Measurements from ENCODE around the gene GABRB2. TPM values are rescaled to one million over a fixed set of nuclear protein-coding genes. Genes with fewer than 3 reads are reported as not detected.
A peak's percentile ranks its signal among the peaks of the same experiment; 100 is the strongest.
"Not testable (repeated sequence)": the region's sequence is repeated elsewhere in the genome, so short reads cannot be mapped to it uniquely, and the experiment has no call there.

The GABRB2 gene
- total and polyA plus RNA-seq, 5 experiments from 2014 or later: not detected

- POLR2A ChIA-PET: no interaction called here
- ATAC-seq: no peak
These were observed 2.2 kb downstream of the GABRB2 start for GRCh38 chr5:161544350-161544765.

GRCh38 chr5:161539016-161539415 is 7.5 kb downstream of the GABRB2 start:
- no peaks in the 10 kb centered on the region for H3K4me1 Mint-ChIP-seq
- H3K27me3 Mint-ChIP-seq: peaks cover 0 to 10% (median 7%) of the 10 kb centered on the region in 5 donors
- DNase-seq (no peak), ATAC-seq (no peak)
- H3K27ac Mint-ChIP-seq: no peak overlapping the region
- POLR2A ChIA-PET: no interaction called here
- no peaks in the 10 kb centered on the region for H3K36me3 Mint-ChIP-seq
- peaks cover 0 to 20% (median 0%) of the 10 kb centered on the region in 9 donors for H3K9me3 Mint-ChIP-seq
- H3K4me3 Mint-ChIP-seq: no peak overlapping the region

More at GRCh38 chr5:161544350-161544765, 2.2 kb downstream of the GABRB2 start:
- peaks cover 0 to 9% (median 2%) of the 10 kb centered on the region in 9 donors for H3K9me3 Mint-ChIP-seq
- peaks cover 0 to 4% (median 3%) of the 10 kb centered on the region in 3 donors for H3K36me3 Mint-ChIP-seq
- H3K4me3 Mint-ChIP-seq: peak overlapping the region in 1 of 10 donors; percentile 16
- no peak for DNase-seq
- H3K27me3 Mint-ChIP-seq: peaks cover 19 to 50% (median 45%) of the 10 kb centered on the region in 5 donors
- H3K27ac Mint-ChIP-seq: peak overlapping the region in 1 of 10 donors; percentile 75
- peaks cover 4 to 30% (median 17%) of the 10 kb centered on the region in 4 donors for H3K4me1 Mint-ChIP-seq

- Mint-ChIP-seq H3K27ac (no peak overlapping the region), H3K4me3 (no peak overlapping the region), H3K36me3 (no peaks in the 10 kb centered on the region), H3K9me3 (peaks cover 0 to 19% (median 0%) of the 10 kb centered on the region in 9 donors), H3K4me1 (no peaks in the 10 kb centered on the region), H3K27me3 (peaks cover 0 to 4% (median 0%) of the 10 kb centered on the region in 5 donors)
- ATAC-seq (no peak), DNase-seq (no peak)
- POLR2A ChIA-PET: no interaction called here
These were observed 10.8 kb downstream of the GABRB2 start for GRCh38 chr5:161535762-161536161.

GRCh38 chr5:161530700-161531099 is 15.8 kb downstream of the GABRB2 start:
- no peak for DNase-seq
- POLR2A ChIA-PET: no interaction called here

GRCh38 chr5:161513942-161514341 is 32.6 kb downstream of the GABRB2 start:
- ATAC-seq: no peak
- no peaks in the 10 kb centered on the region for H3K4me1 Mint-ChIP-seq
- peaks cover 0 to 24% (median 10%) of the 10 kb centered on the region in 9 donors for H3K9me3 Mint-ChIP-seq
- no peak overlapping the region for H3K4me3 Mint-ChIP-seq
- POLR2A ChIA-PET: no interaction called here
- H3K36me3 Mint-ChIP-seq: peaks cover 0 to 8% (median 0%) of the 10 kb centered on the region in 3 donors
- no peak overlapping the region for H3K27ac Mint-ChIP-seq
- H3K27me3 Mint-ChIP-seq: no peaks in the 10 kb centered on the region
- no peak for DNase-seq

More at GRCh38 chr5:161530700-161531099, 15.8 kb downstream of the GABRB2 start:
- Mint-ChIP-seq H3K27ac (no peak overlapping the region), H3K27me3 (no peaks in the 10 kb centered on the region), H3K4me3 (no peak overlapping the region), H3K36me3 (no peaks in the 10 kb centered on the region), H3K9me3 (peaks cover 0 to 5% (median 0%) of the 10 kb centered on the region in 9 donors), H3K4me1 (no peaks in the 10 kb centered on the region)
- ATAC-seq: no peak

- DNase-seq (no peak), ATAC-seq (no peak)
- Mint-ChIP-seq H3K4me3 (no peak overlapping the region), H3K4me1 (no peaks in the 10 kb centered on the region), H3K9me3 (peaks cover 0 to 13% (median 4%) of the 10 kb centered on the region in 9 donors), H3K27me3 (peaks cover 0 to 1% (median 0%) of the 10 kb centered on the region in 5 donors), H3K27ac (no peak overlapping the region), H3K36me3 (peaks cover 0 to 2% (median 0%) of the 10 kb centered on the region in 3 donors)
- POLR2A ChIA-PET: no interaction called here
These were observed 38.9 kb downstream of the GABRB2 start for GRCh38 chr5:161507591-161507990.

- POLR2A ChIA-PET, H3K4me1 Mint-ChIP-seq, H3K36me3 Mint-ChIP-seq, ATAC-seq, H3K27ac Mint-ChIP-seq, DNase-seq, H3K27me3 Mint-ChIP-seq, H3K4me3 Mint-ChIP-seq: not testable (repeated sequence)
- H3K9me3 Mint-ChIP-seq: peaks cover 0 to 10% (median 0%) of the 10 kb centered on the region in 9 donors
These were observed 41.4 kb downstream of the GABRB2 start for GRCh38 chr5:161505160-161505559.

- Mint-ChIP-seq H3K4me1 (no peaks in the 10 kb centered on the region), H3K9me3 (peaks cover 0 to 21% (median 8%) of the 10 kb centered on the region in 9 donors), H3K36me3 (no peaks in the 10 kb centered on the region), H3K27ac (no peak overlapping the region), H3K27me3 (peaks cover 0 to 1% (median 0%) of the 10 kb centered on the region in 5 donors), H3K4me3 (no peak overlapping the region)
- no peak for ATAC-seq
- DNase-seq: no peak
- POLR2A ChIA-PET: no interaction called here
These were observed 48.0 kb downstream of the GABRB2 start for GRCh38 chr5:161498531-161498930.

- Mint-ChIP-seq H3K27me3 (no peaks in the 10 kb centered on the region), H3K9me3 (peaks cover 0 to 4% (median 0%) of the 10 kb centered on the region in 9 donors), H3K4me3 (no peak overlapping the region), H3K27ac (no peak overlapping the region), H3K4me1 (no peaks in the 10 kb centered on the region), H3K36me3 (no peaks in the 10 kb centered on the region)
- DNase-seq (no peak), ATAC-seq (no peak)
- POLR2A ChIA-PET: no interaction called here
These were observed 62.8 kb downstream of the GABRB2 start for GRCh38 chr5:161483721-161484120.

- ATAC-seq: no peak
- H3K27ac Mint-ChIP-seq: no peak overlapping the region
- POLR2A ChIA-PET: no interaction called here
- peaks cover 0 to 4% (median 2%) of the 10 kb centered on the region in 9 donors for H3K9me3 Mint-ChIP-seq
- H3K27me3 Mint-ChIP-seq: no peaks in the 10 kb centered on the region
- DNase-seq: no peak
- H3K4me3 Mint-ChIP-seq: no peak overlapping the region
- no peaks in the 10 kb centered on the region for H3K36me3 Mint-ChIP-seq
- H3K4me1 Mint-ChIP-seq: no peaks in the 10 kb centered on the region
These were observed 64.6 kb downstream of the GABRB2 start for GRCh38 chr5:161481922-161482321.

- ATAC-seq (no peak), DNase-seq (no peak)
- Mint-ChIP-seq H3K27ac (no peak overlapping the region), H3K9me3 (peaks cover 0 to 11% (median 7%) of the 10 kb centered on the region in 9 donors), H3K27me3 (no peaks in the 10 kb centered on the region), H3K4me1 (no peaks in the 10 kb centered on the region), H3K36me3 (no peaks in the 10 kb centered on the region), H3K4me3 (no peak overlapping the region)
- POLR2A ChIA-PET: no interaction called here
These were observed 75.1 kb downstream of the GABRB2 start for GRCh38 chr5:161471211-161471950.

- DNase-seq: no peak
- no peak overlapping the region for H3K27ac Mint-ChIP-seq
These were observed 78.8 kb downstream of the GABRB2 start for GRCh38 chr5:161467703-161468102.

GRCh38 chr5:161460741-161461140 is 85.8 kb downstream of the GABRB2 start:
- Mint-ChIP-seq H3K27me3 (no peaks in the 10 kb centered on the region), H3K9me3 (peaks cover 0 to 2% (median 0%) of the 10 kb centered on the region in 9 donors), H3K27ac (no peak overlapping the region)

More at GRCh38 chr5:161467703-161468102, 78.8 kb downstream of the GABRB2 start:
- POLR2A ChIA-PET: no interaction called here
- H3K27me3 Mint-ChIP-seq: no peaks in the 10 kb centered on the region
- H3K9me3 Mint-ChIP-seq: peaks cover 0 to 4% (median 1%) of the 10 kb centered on the region in 9 donors
- no peaks in the 10 kb centered on the region for H3K4me1 Mint-ChIP-seq
- no peak for ATAC-seq
- H3K4me3 Mint-ChIP-seq: no peak overlapping the region
- H3K36me3 Mint-ChIP-seq: no peaks in the 10 kb centered on the region

More at GRCh38 chr5:161460741-161461140, 85.8 kb downstream of the GABRB2 start:
- Mint-ChIP-seq H3K36me3 (no peaks in the 10 kb centered on the region), H3K4me3 (no peak overlapping the region), H3K4me1 (no peaks in the 10 kb centered on the region)
- DNase-seq: no peak
- POLR2A ChIA-PET: no interaction called here
- ATAC-seq: no peak

All from naive thymus-derived CD8-positive, alpha-beta T cell (primary cell).